Measurements from ENCODE around the gene LRGUK. TPM values are rescaled to one million over a fixed set of nuclear protein-coding genes. Genes with fewer than 3 reads are reported as not detected.
A peak's percentile ranks its signal among the peaks of the same experiment; 100 is the strongest.

LRGUK gene
- total RNA-seq, 3 donors from 2014 or later: 0.19 to 1.2 (median 0.47) TPM

DNA sequence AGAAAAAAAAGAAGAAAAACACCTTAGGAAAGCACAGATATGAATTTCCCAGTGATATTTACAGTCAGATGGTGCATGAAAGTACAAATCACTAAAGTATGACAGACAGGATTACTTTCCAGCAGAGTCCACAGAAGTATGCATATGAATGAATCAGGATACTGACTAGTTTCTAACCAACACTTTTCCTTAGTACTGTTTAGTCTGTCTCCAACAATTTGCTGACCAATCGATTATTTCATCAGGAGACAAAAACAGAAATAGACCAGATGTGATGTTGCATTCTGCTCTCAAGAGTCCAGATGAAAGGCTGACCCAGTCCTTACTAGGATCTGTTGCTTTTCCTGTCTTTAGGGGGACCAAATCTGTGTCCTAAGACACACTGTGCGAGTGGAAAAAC, 175.0 kb downstream of the LRGUK start:
- H3K36me3 ChIP-seq (ENCODE audit: low read depth): no peaks in the 10 kb centered on the region
- no peak overlapping the region for H3K4me3 ChIP-seq
- TF ChIP-seq, protein P1, sequence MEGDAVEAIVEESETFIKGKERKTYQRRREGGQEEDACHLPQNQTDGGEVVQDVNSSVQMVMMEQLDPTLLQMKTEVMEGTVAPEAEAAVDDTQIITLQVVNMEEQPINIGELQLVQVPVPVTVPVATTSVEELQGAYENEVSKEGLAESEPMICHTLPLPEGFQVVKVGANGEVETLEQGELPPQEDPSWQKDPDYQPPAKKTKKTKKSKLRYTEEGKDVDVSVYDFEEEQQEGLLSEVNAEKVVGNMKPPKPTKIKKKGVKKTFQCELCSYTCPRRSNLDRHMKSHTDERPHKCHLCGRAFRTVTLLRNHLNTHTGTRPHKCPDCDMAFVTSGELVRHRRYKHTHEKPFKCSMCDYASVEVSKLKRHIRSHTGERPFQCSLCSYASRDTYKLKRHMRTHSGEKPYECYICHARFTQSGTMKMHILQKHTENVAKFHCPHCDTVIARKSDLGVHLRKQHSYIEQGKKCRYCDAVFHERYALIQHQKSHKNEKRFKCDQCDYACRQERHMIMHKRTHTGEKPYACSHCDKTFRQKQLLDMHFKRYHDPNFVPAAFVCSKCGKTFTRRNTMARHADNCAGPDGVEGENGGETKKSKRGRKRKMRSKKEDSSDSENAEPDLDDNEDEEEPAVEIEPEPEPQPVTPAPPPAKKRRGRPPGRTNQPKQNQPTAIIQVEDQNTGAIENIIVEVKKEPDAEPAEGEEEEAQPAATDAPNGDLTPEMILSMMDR (IDR thresholded peaks at IDR 0.05): no peak
- ATAC-seq (no peak), DNase-seq (no peak)
- H3K9me3 ChIP-seq: no peaks in the 10 kb centered on the region
- no peaks in the 10 kb centered on the region for H3K4me1 ChIP-seq (ENCODE audit: low read depth)
- intact Hi-C loops (cut with DNase I, micrococcal nuclease): no loop called here

DNA sequence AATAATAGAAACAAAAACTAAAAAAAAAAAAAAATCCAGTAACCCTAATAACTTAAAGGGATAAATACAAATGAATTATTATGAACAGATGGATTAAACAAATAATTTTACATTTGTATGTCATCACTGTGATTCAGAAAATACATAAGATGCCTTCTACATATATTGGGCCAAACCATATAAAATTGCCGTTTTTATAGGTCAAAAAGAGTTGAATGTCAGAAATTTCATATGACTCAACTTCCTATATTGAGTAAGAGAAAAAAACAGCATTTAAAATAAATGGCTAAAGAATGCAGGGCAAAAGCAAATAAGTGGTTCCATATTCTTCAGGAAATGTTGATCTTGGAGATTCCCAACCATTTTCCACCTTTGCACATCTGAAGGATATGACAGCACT, 180.2 kb downstream of the LRGUK start:
- DNase-seq: no peak
- H3K4me1 ChIP-seq (ENCODE audit: low read depth): no peaks in the 10 kb centered on the region
- intact Hi-C loops (cut with DNase I, micrococcal nuclease): no loop called here
- no peak for ATAC-seq
- TF ChIP-seq, protein P1 (IDR thresholded peaks at IDR 0.05): no peak
- H3K9me3 ChIP-seq: no peaks in the 10 kb centered on the region
- H3K36me3 ChIP-seq (ENCODE audit: low read depth): no peaks in the 10 kb centered on the region
- no peak overlapping the region for H3K4me3 ChIP-seq

DNA sequence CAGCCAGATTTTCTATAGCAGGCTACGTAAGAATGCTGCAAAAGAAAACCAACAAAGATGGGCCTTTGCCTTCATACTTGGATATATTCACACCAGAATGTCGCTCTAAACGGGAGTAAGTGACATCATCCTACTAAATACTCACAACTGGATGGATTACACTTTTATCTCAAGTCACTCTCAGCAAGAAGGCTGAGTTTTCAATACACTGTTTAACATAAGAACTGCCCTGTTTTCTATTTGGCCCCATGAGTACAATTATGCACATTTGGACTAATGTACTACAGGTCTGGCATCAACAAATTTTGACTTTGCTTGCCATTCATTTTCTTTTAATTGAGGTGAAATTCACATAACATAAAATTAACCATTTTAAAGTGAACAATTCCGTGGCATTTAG, 181.4 kb downstream of the LRGUK start:
- no peaks in the 10 kb centered on the region for H3K9me3 ChIP-seq
- no peaks in the 10 kb centered on the region for H3K36me3 ChIP-seq (ENCODE audit: low read depth)
- intact Hi-C loops (cut with DNase I, micrococcal nuclease): no loop called here
- peaks cover 5% of the 10 kb centered on the region for H3K4me1 ChIP-seq (ENCODE audit: low read depth)
- ATAC-seq (no peak), DNase-seq (no peak)
- no peak overlapping the region for H3K4me3 ChIP-seq
- TF ChIP-seq, protein P1 (IDR thresholded peaks at IDR 0.05): no peak

DNA sequence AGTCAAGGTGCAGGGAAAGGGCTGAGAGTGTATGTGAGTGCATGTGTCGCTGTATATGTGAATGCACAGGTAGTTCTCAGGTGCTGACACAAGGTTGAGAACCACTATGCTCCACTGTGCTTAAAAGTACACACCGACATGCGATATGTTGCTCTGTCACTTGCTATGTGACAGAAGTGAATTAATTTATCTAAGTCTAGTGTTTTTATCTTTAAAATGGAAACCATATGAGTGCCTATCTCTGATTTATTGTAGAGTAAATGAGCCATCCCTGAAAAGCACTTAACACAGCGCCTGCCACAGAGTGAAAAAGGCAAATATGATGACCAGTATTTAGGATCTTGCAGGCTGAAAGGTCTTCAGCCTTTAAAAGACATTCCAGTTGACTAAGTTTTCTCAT, 184.7 kb downstream of the LRGUK start:
- no peak for DNase-seq
- TF ChIP-seq, protein P1 (IDR thresholded peaks at IDR 0.05): no peak
- no peaks in the 10 kb centered on the region for H3K9me3 ChIP-seq
- H3K4me1 ChIP-seq (ENCODE audit: low read depth): peaks cover 11% of the 10 kb centered on the region
- intact Hi-C loops (cut with DNase I, micrococcal nuclease): no loop called here
- ATAC-seq: no peak
- H3K4me3 ChIP-seq: no peak overlapping the region
- H3K36me3 ChIP-seq (ENCODE audit: low read depth): no peaks in the 10 kb centered on the region

DNA sequence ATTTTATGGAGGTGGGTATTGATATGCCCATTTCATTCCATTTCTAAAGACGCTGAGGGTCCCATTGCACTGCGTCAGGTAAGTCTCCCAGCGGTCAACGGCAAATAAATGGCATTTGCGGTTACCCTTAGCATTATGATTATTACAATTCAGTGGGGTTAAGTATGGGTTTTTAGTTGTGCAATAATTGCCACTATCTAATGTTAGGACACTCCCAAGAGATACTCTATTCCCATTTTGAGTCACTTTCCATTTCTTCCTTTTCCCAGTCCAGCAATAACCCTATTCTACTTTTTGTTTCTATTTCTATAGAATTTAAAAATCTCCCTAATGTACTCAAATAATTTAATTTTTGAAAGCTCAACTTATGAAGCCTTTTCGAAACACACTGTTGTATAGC, 185.6 kb downstream of the LRGUK start:
- no peaks in the 10 kb centered on the region for H3K9me3 ChIP-seq
- ATAC-seq (no peak), DNase-seq (no peak)
- TF ChIP-seq, protein P1 (IDR thresholded peaks at IDR 0.05): no peak
- H3K4me3 ChIP-seq: no peak overlapping the region
- intact Hi-C loops (cut with DNase I, micrococcal nuclease): no loop called here
- H3K4me1 ChIP-seq (ENCODE audit: low read depth): peaks cover 11% of the 10 kb centered on the region
- H3K36me3 ChIP-seq (ENCODE audit: low read depth): no peaks in the 10 kb centered on the region

DNA sequence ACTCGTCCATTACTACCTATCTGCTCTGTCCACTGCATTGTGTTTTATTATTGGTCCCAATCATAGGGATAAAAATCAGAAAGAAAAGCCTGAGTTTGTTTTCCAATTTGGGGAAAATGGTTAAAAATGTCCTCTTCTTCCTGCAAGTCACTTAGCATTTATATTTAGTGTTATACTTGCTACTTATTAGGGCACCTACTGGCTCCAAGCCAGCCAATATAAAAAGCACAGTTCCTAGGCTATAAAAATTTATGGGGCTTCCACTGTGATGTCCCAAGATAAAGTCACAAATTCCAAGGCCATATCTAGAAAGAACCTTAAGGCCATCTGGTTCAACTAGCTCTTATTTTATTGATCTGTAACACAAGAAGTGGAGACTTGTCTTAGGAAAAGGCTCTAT, 186.4 kb downstream of the LRGUK start:
- ATAC-seq: no peak
- intact Hi-C loops (cut with DNase I, micrococcal nuclease): no loop called here
- Histone ChIP-seq H3K9me3 (no peaks in the 10 kb centered on the region), H3K4me3 (no peak overlapping the region), H3K4me1 (ENCODE audit: low read depth) (peaks cover 11% of the 10 kb centered on the region), H3K36me3 (ENCODE audit: low read depth) (no peaks in the 10 kb centered on the region)
- TF ChIP-seq, protein P1 (IDR thresholded peaks at IDR 0.05): no peak
- peak in 1 of 3 donors; percentile 72 for DNase-seq
